WTC11 (cell line): ENCODE measurements around the gene FXN.

Source experiments
- CTCF ChIP-seq: fragments of 200-600 bp; IDR thresholded peaks from 2 replicates; pipeline ENCODE4 v1.8.0; 2022; ENCODE audit warnings: antibody characterized with exemption
- E2F4 ChIP-seq: sonication (generic); formaldehyde crosslinking; IDR thresholded peaks from 2 replicates; pipeline ENCODE4 v1.8.1; 2022; ENCODE audit warnings: low read depth, mild to moderate bottlenecking, moderate library complexity, missing genetic modification reagents, borderline replicate concordance
- E2F5 ChIP-seq: sonication (generic); formaldehyde crosslinking; IDR thresholded peaks from 2 replicates; pipeline ENCODE4 v1.8.1; 2022; ENCODE audit warnings: mild to moderate bottlenecking, moderate library complexity, missing genetic modification reagents
- NR3C1 ChIP-seq: sonication (generic); formaldehyde crosslinking; conservative IDR thresholded peaks from 2 replicates; pipeline ENCODE4 v1.8.1; 2023; ENCODE audit warnings: low read depth, mild to moderate bottlenecking, missing genetic modification reagents
- PREB ChIP-seq: sonication (generic); formaldehyde crosslinking; IDR thresholded peaks from 2 replicates; pipeline ENCODE4 v1.8.1; 2022; ENCODE audit warnings: mild to moderate bottlenecking, missing genetic modification reagents, moderate library complexity, borderline replicate concordance
- RELA ChIP-seq: sonication (generic); formaldehyde crosslinking; IDR thresholded peaks from 2 replicates; pipeline ENCODE4 v1.8.1; 2022; ENCODE audit warnings: missing genetic modification reagents, mild to moderate bottlenecking, borderline replicate concordance
- TP53 ChIP-seq: sonication (generic); formaldehyde crosslinking; IDR thresholded peaks from 2 replicates; pipeline ENCODE4 v1.8.1; 2023; ENCODE audit warnings: mild to moderate bottlenecking, missing genetic modification reagents
- USF2 ChIP-seq: sonication (generic); formaldehyde crosslinking; IDR thresholded peaks from 2 replicates; pipeline ENCODE4 v1.8.1; 2023; ENCODE audit warnings: mild to moderate bottlenecking, missing genetic modification reagents, moderate library complexity
- ZNF317 ChIP-seq: sonication (generic); formaldehyde crosslinking; IDR thresholded peaks from 2 replicates; pipeline ENCODE4 v1.8.1; 2023; ENCODE audit warnings: low read depth, mild to moderate bottlenecking, moderate library complexity, missing genetic modification reagents, borderline replicate concordance
- ZSCAN18 ChIP-seq: fragments of 250-450 bp; sonication (Bioruptor Pico); IDR thresholded peaks from 2 replicates; pipeline ENCODE4 v2.1.2; 2022; ENCODE audit warnings: mild to moderate bottlenecking, moderate library complexity

- TF ChIP-seq PREB (CRISPR knock-in tag): no peak
- no peak for TF ChIP-seq NR3C1
- no peak for TF ChIP-seq CTCF
- no peak for TF ChIP-seq ZSCAN18 (CRISPR knock-in tag)
- no peak for TF ChIP-seq RELA
- TF ChIP-seq TP53 (CRISPR knock-in tag): no peak
- no peak for TF ChIP-seq E2F5 (CRISPR knock-in tag)
- TF ChIP-seq ZNF317: no peak
- TF ChIP-seq USF2 (CRISPR knock-in tag): no peak
- no peak for TF ChIP-seq E2F4 (CRISPR knock-in tag)
Measured at GRCh38 chr9:69046723-69047122, 11.2 kb downstream of the FXN start.
